ENCODE results near the gene SMAD3. TPM values are rescaled to one million over a fixed set of nuclear protein-coding genes. Genes with fewer than 3 reads are reported as not detected.

Gene SMAD3
- total RNA-seq, 1 experiment from 2014 or later = 54.8 TPM

- DNase-seq = no peak
- BruUV-seq (replicated peaks) = no TSS peak
- intact Hi-C loops (cut with micrococcal nuclease; ENCODE audit: unreplicated experiment) = no loop called here
- Mint-ChIP-seq H3K4me1 (ENCODE audit: low read depth, unreplicated experiment) (peaks cover 14% of the 10 kb centered on the region), H3K9me3 (ENCODE audit: unreplicated experiment) (no peaks in the 10 kb centered on the region), H3K27me3 (ENCODE audit: insufficient read depth, unreplicated experiment) (no peaks in the 10 kb centered on the region), H3K27ac (ENCODE audit: unreplicated experiment) (no peak overlapping the region), H3K4me3 (ENCODE audit: unreplicated experiment) (no peak overlapping the region), H3K36me3 (ENCODE audit: insufficient read depth, unreplicated experiment) (peaks cover 82% of the 10 kb centered on the region)
- POLR2A ChIA-PET = no interaction called here
- no peak for TF ChIP-seq CTCF (IDR thresholded peaks at IDR 0.05; ENCODE audit: insufficient read depth in 1 of 2, low read depth in 1 of 2, low read length in 1 of 2, severe bottlenecking in 1 of 2, unreplicated experiment in 1 of 2)
- Histone ChIP-seq H3K27me3 (replicated peaks; ENCODE audit: control insufficient read depth, insufficient read depth, low read length) (no peaks in the 10 kb centered on the region), H3K4me3 (ENCODE audit: low read depth, low read length) (no peak overlapping the region), H3K36me3 (ENCODE audit: control insufficient read depth, insufficient read depth, low read length) (peaks cover 3% of the 10 kb centered on the region), H3K4me1 (peaks cover 16% of the 10 kb centered on the region), H3K9me3 (no peaks in the 10 kb centered on the region)
- CTCF ChIA-PET = no interaction called here
Measured at GRCh38 chr15:67184208-67184925, 119.0 kb downstream of the SMAD3 start.

- Mint-ChIP-seq H3K4me1 (ENCODE audit: low read depth, unreplicated experiment) (peaks cover 7% of the 10 kb centered on the region), H3K36me3 (ENCODE audit: insufficient read depth, unreplicated experiment) (peaks cover 82% of the 10 kb centered on the region), H3K27me3 (ENCODE audit: insufficient read depth, unreplicated experiment) (no peaks in the 10 kb centered on the region), H3K9me3 (ENCODE audit: unreplicated experiment) (no peaks in the 10 kb centered on the region), H3K27ac (ENCODE audit: unreplicated experiment) (peak overlapping the region; percentile 32), H3K4me3 (ENCODE audit: unreplicated experiment) (no peak overlapping the region)
- no peaks in the 10 kb centered on the region for H3K9me3 ChIP-seq
- ChIA-PET POLR2A (no interaction called here), CTCF (no interaction called here)
- no peaks in the 10 kb centered on the region for H3K27me3 ChIP-seq (replicated peaks; ENCODE audit: control insufficient read depth, insufficient read depth, low read length)
- peaks cover 9% of the 10 kb centered on the region for H3K4me1 ChIP-seq
- intact Hi-C loops (cut with micrococcal nuclease; ENCODE audit: unreplicated experiment) = no loop called here
- H3K4me3 ChIP-seq (ENCODE audit: low read depth, low read length) = no peak overlapping the region
- no peak for DNase-seq
- TF ChIP-seq CTCF (IDR thresholded peaks at IDR 0.05; ENCODE audit: insufficient read depth in 1 of 2, low read depth in 1 of 2, low read length in 1 of 2, severe bottlenecking in 1 of 2, unreplicated experiment in 1 of 2) = no peak
- H3K36me3 ChIP-seq (ENCODE audit: control insufficient read depth, insufficient read depth, low read length) = peaks cover 3% of the 10 kb centered on the region
- BruUV-seq (replicated peaks) = no TSS peak
Measured at GRCh38 chr15:67185051-67185450, 119.6 kb downstream of the SMAD3 start.

- Mint-ChIP-seq H3K9me3 (ENCODE audit: unreplicated experiment) (no peaks in the 10 kb centered on the region), H3K4me1 (ENCODE audit: low read depth, unreplicated experiment) (peaks cover 6% of the 10 kb centered on the region), H3K27me3 (ENCODE audit: insufficient read depth, unreplicated experiment) (no peaks in the 10 kb centered on the region), H3K4me3 (ENCODE audit: unreplicated experiment) (no peak overlapping the region), H3K27ac (ENCODE audit: unreplicated experiment) (peak overlapping the region; percentile 32), H3K36me3 (ENCODE audit: insufficient read depth, unreplicated experiment) (peaks cover 82% of the 10 kb centered on the region)
- intact Hi-C loops (cut with micrococcal nuclease; ENCODE audit: unreplicated experiment) = no loop called here
- Histone ChIP-seq H3K27me3 (replicated peaks; ENCODE audit: control insufficient read depth, insufficient read depth, low read length) (no peaks in the 10 kb centered on the region), H3K9me3 (no peaks in the 10 kb centered on the region), H3K36me3 (ENCODE audit: control insufficient read depth, insufficient read depth, low read length) (peaks cover 3% of the 10 kb centered on the region), H3K4me1 (peaks cover 11% of the 10 kb centered on the region; the same call in 1 of the 2 replicates), H3K4me3 (ENCODE audit: low read depth, low read length) (no peak overlapping the region)
- no peak for TF ChIP-seq CTCF (IDR thresholded peaks at IDR 0.05; ENCODE audit: insufficient read depth in 1 of 2, low read depth in 1 of 2, low read length in 1 of 2, severe bottlenecking in 1 of 2, unreplicated experiment in 1 of 2)
- BruUV-seq (replicated peaks) = no TSS peak
- ChIA-PET POLR2A (no interaction called here), CTCF (no interaction called here)
- no peak for DNase-seq
Measured at GRCh38 chr15:67185621-67186225, 120.3 kb downstream of the SMAD3 start.
